Peyer's patch (tissue), 4 donors: ENCODE measurements around the gene HCST. TPM values are rescaled to one million over a fixed set of nuclear protein-coding genes. Genes with fewer than 3 reads are reported as not detected.
A peak's percentile ranks its signal among the peaks of the same experiment; 100 is the strongest.

Experiments used
- DNase-seq, 3 donors: peaks; one replicate each; pipeline ENCODE4 v3.0.0-alpha.2; 2017 to 2019
- H3K27ac ChIP-seq, 4 donors: fragments of 200-600 bp; sonication (generic); one replicate each; pipeline ENCODE4 v1.5.1; 2016 to 2019
- H3K27me3 ChIP-seq, 2 donors: fragments of 200-600 bp; sonication (generic); one replicate each; pipeline ENCODE4 v1.5.1; 2019
- H3K36me3 ChIP-seq, 3 donors: fragments of 200-600 bp; sonication (generic); one replicate each; pipeline ENCODE4 v1.5.1; 2016 to 2019
- H3K4me1 ChIP-seq, 4 donors: fragments of 200-600 bp; sonication (generic); one replicate each; pipeline ENCODE4 v1.5.1; 2016 to 2019
- H3K4me3 ChIP-seq, 4 donors: fragments of 200-600 bp; sonication (generic); 1 replicate in 3 of 4; 2 replicates in 1 of 4; pipeline ENCODE4 v1.5.1; 2016 to 2019; ENCODE audit warnings: mild to moderate bottlenecking in 1 of 4
- H3K9me3 ChIP-seq, 4 donors: fragments of 200-600 bp; sonication (generic); one replicate each; pipeline ENCODE4 v1.5.1; 2016 to 2019; ENCODE audit warnings: mild to moderate bottlenecking in 1 of 4
- CTCF ChIP-seq, 6 experiments: fragments of 450-650 bp in 4 of 6; fragments of 200-600 bp in 2 of 6; sonication (generic) in 1 of 6; IDR thresholded peaks; one replicate each; pipeline ENCODE4 v1.5.1; 2017 to 2019; ENCODE audit warnings: antibody characterized with exemption in 6 of 6, mild to moderate bottlenecking in 3 of 6, moderate library complexity in 1 of 6
- POLR2A ChIP-seq, 2 donors: fragments of 450-650 bp; IDR thresholded peaks; one replicate each; pipeline ENCODE4 v1.5.1; 2017; ENCODE audit warnings: antibody characterized with exemption in 2 of 2, mild to moderate bottlenecking in 2 of 2, moderate library complexity in 2 of 2
- total RNA-seq, 4 donors: library from RNA; depleted of rRNA; stranded (reverse); fragments of >200 nt; gene quantifications; one replicate each; pipeline ENCODE4 v1.1.0, GENCODE V29; 2016

Gene HCST
- total RNA-seq, 4 donors from 2014 or later, result 9.7 TPM; not detected in 3

- TF ChIP-seq POLR2A (IDR thresholded peaks at IDR 0.05), result no peak
- no peak for TF ChIP-seq CTCF (IDR thresholded peaks at IDR 0.05)
- no peak overlapping the region for H3K4me3 ChIP-seq
- H3K27ac ChIP-seq, result no peak overlapping the region
- H3K9me3 ChIP-seq, result no peaks in the 10 kb centered on the region
- H3K4me1 ChIP-seq, result peaks cover 0 to 13% (median 3%) of the 10 kb centered on the region in 4 donors
- no peaks in the 10 kb centered on the region for H3K27me3 ChIP-seq
- DNase-seq, result no peak
- no peaks in the 10 kb centered on the region for H3K36me3 ChIP-seq
Measured at GRCh38 chr19:35911173-35911572, 8.8 kb downstream of the HCST start.

- no peaks in the 10 kb centered on the region for H3K36me3 ChIP-seq
- no peaks in the 10 kb centered on the region for H3K27me3 ChIP-seq
- H3K4me1 ChIP-seq, result peaks cover 0 to 13% (median 1%) of the 10 kb centered on the region in 4 donors
- DNase-seq, result no peak
- peak overlapping the region in 1 of 4 donors; percentile 2 for H3K27ac ChIP-seq
- H3K4me3 ChIP-seq, result no peak overlapping the region
- TF ChIP-seq POLR2A (IDR thresholded peaks at IDR 0.05) (no peak), CTCF (IDR thresholded peaks at IDR 0.05) (no peak)
- H3K9me3 ChIP-seq, result no peaks in the 10 kb centered on the region
Measured at GRCh38 chr19:35911790-35912189, 9.5 kb downstream of the HCST start.

- no peak for DNase-seq
- TF ChIP-seq CTCF (IDR thresholded peaks at IDR 0.05) (no peak), POLR2A (IDR thresholded peaks at IDR 0.05) (no peak)
- Histone ChIP-seq H3K9me3 (no peaks in the 10 kb centered on the region), H3K27ac (no peak overlapping the region), H3K36me3 (no peaks in the 10 kb centered on the region), H3K4me3 (no peak overlapping the region), H3K4me1 (peaks cover 0 to 13% (median 1%) of the 10 kb centered on the region in 4 donors), H3K27me3 (no peaks in the 10 kb centered on the region)
Measured at GRCh38 chr19:35913589-35913988, 11.3 kb downstream of the HCST start.

- Histone ChIP-seq H3K9me3 (no peaks in the 10 kb centered on the region), H3K27me3 (no peaks in the 10 kb centered on the region), H3K4me1 (peaks cover 0 to 3% (median 0%) of the 10 kb centered on the region in 4 donors), H3K4me3 (no peak overlapping the region), H3K36me3 (no peaks in the 10 kb centered on the region), H3K27ac (no peak overlapping the region)
- TF ChIP-seq CTCF (IDR thresholded peaks at IDR 0.05), result no peak
- TF ChIP-seq POLR2A (IDR thresholded peaks at IDR 0.05), result no peak
- DNase-seq, result no peak
Measured at GRCh38 chr19:35915443-35915842, 13.1 kb downstream of the HCST start.

- H3K36me3 ChIP-seq, result no peaks in the 10 kb centered on the region
- no peak for TF ChIP-seq CTCF (IDR thresholded peaks at IDR 0.05)
- TF ChIP-seq POLR2A (IDR thresholded peaks at IDR 0.05), result no peak
- H3K4me3 ChIP-seq, result no peak overlapping the region
- no peak overlapping the region for H3K27ac ChIP-seq
- H3K4me1 ChIP-seq, result no peaks in the 10 kb centered on the region
- no peak for DNase-seq
- H3K9me3 ChIP-seq, result no peaks in the 10 kb centered on the region
- H3K27me3 ChIP-seq, result no peaks in the 10 kb centered on the region
Measured at GRCh38 chr19:35919306-35919705, 17.0 kb downstream of the HCST start.

GRCh38 chr19:35921012-35921411, 18.7 kb downstream of the HCST start:
- H3K36me3 ChIP-seq, result no peaks in the 10 kb centered on the region
- DNase-seq, result no peak
- H3K27ac ChIP-seq, result no peak overlapping the region
- no peak for TF ChIP-seq POLR2A (IDR thresholded peaks at IDR 0.05)
- no peak for TF ChIP-seq CTCF (IDR thresholded peaks at IDR 0.05)
- no peak overlapping the region for H3K4me3 ChIP-seq
- no peaks in the 10 kb centered on the region for H3K4me1 ChIP-seq
- H3K9me3 ChIP-seq, result no peaks in the 10 kb centered on the region
- no peaks in the 10 kb centered on the region for H3K27me3 ChIP-seq
